ENCODE data around the gene PRSS50. TPM values are rescaled to one million over a fixed set of nuclear protein-coding genes. Genes with fewer than 3 reads are reported as not detected.
"Not testable (repeated sequence)": the region's sequence is repeated elsewhere in the genome, so short reads cannot be mapped to it uniquely, and the experiment has no call there.

PRSS50 gene
- not detected in 2 replicates for total RNA-seq (2012; rRNA removed)

DNA sequence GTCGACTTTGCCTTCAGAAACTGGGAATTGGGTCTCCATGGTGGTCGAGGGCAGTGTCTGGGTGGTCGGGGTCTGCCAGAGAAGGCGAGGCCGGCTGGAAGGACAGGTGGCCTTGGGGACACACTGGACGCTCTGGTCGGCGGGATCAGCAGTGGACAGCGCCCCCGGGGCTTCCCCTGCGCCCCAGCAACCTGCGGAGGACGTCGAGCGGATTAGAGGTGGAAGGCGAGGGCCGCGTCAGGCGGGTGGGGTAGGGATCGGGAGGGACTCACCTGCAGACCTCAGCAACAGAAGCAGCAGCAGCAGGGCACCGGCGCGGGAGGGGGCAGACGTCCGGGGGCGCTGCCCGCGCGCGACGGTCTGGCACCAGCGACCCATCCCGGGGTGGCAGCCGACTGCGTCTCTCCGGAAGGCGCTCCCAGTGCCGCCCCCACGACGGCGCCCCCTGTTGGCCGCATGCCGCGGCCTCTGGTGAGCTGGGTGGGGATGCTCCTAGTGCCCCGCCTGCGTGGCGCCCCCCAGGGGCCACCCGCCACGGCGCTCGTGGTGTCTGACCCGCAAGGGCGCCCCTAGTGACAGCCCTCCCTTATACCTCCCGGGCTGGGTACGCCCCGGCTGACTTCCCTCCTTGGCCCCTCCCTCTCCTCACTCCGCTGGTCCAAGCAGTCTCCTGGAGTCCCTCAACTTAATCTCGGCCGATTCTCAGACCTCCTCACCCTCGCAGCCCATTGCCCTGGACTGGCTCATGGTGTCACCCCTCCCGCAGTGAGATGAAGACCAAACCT, at the start of gene PRSS50:
PRSS50 (minus strand) TSS at position 423 of the 785 bp plus-strand sequence; CDS start at position 378, 45 bp downstream.
- Histone ChIP-seq H3K4me1 (ENCODE audit: control insufficient read depth, insufficient read depth, low read length) (no peaks in the 10 kb centered on the region), H3K9me3 (replicated peaks; ENCODE audit: low read length) (no peaks in the 10 kb centered on the region), H3K4me3 (ENCODE audit: low read length) (no peak within 1 kb of the TSS), H3K36me3 (ENCODE audit: insufficient read depth, low read length) (no peaks in the 10 kb centered on the region), H3K27me3 (ENCODE audit: control insufficient read depth, insufficient read depth, low read length) (peaks cover 53% of the 10 kb centered on the region), H3K9ac (ENCODE audit: low read depth, low read length) (no peak within 1 kb of the TSS), H3K4me2 (ENCODE audit: low read length) (no peak within 1 kb of the TSS)

DNA sequence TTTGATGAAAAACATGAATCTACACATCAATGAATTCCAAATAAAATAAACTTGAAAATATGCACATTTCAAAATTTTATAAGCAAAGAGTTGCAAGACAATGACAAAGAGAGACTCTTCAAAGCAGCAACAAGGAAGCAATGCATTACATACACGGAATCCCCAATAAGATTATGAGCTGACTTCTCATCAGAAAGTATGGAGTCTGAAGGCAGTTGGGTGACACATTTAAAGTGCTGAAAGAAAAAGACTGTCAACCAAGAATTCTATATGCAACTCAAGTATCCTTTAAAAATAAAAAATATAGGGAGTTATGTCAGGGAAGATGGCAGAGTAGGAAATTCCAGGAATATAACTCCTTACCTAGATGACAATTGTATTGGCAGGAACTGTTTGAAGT, 46.5 kb upstream of the PRSS50 start:
- Histone ChIP-seq H3K4me3 (ENCODE audit: low read length) (no peak overlapping the region), H3K9me3 (replicated peaks; ENCODE audit: low read length) (peaks cover 3% of the 10 kb centered on the region), H3K36me3 (ENCODE audit: insufficient read depth, low read length) (no peaks in the 10 kb centered on the region), H3K9ac (ENCODE audit: low read depth, low read length) (no peak overlapping the region), H3K27me3 (ENCODE audit: control insufficient read depth, insufficient read depth, low read length) (no peaks in the 10 kb centered on the region), H3K4me2 (ENCODE audit: low read length) (no peak overlapping the region), H3K4me1 (ENCODE audit: control insufficient read depth, insufficient read depth, low read length) (no peaks in the 10 kb centered on the region)

DNA sequence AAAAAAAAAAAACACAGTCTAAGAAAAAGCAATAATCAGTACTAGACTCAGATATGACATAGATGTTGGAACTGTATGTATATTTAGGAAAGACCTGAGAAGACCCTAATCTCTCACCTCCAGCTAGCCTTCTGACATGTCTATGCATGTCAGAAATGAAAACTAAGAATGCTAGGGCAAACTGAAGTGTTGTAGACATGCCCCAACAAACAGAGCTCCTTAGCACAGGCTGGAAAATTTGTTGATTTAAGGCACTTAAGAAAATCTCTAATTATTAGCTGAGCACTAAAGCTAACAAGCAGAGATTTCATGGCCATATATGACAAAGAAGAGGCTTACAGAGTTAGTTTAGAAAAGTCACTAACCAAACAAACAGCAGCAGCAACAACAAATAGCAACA, 45.5 kb upstream of the PRSS50 start:
- Histone ChIP-seq H3K4me2 (ENCODE audit: low read length) (no peak overlapping the region), H3K9ac (ENCODE audit: low read depth, low read length) (no peak overlapping the region), H3K4me3 (ENCODE audit: low read length) (no peak overlapping the region), H3K36me3 (ENCODE audit: insufficient read depth, low read length) (no peaks in the 10 kb centered on the region), H3K9me3 (replicated peaks; ENCODE audit: low read length) (peaks cover 3% of the 10 kb centered on the region), H3K27me3 (ENCODE audit: control insufficient read depth, insufficient read depth, low read length) (peaks cover 3% of the 10 kb centered on the region), H3K4me1 (ENCODE audit: control insufficient read depth, insufficient read depth, low read length) (no peaks in the 10 kb centered on the region)

DNA sequence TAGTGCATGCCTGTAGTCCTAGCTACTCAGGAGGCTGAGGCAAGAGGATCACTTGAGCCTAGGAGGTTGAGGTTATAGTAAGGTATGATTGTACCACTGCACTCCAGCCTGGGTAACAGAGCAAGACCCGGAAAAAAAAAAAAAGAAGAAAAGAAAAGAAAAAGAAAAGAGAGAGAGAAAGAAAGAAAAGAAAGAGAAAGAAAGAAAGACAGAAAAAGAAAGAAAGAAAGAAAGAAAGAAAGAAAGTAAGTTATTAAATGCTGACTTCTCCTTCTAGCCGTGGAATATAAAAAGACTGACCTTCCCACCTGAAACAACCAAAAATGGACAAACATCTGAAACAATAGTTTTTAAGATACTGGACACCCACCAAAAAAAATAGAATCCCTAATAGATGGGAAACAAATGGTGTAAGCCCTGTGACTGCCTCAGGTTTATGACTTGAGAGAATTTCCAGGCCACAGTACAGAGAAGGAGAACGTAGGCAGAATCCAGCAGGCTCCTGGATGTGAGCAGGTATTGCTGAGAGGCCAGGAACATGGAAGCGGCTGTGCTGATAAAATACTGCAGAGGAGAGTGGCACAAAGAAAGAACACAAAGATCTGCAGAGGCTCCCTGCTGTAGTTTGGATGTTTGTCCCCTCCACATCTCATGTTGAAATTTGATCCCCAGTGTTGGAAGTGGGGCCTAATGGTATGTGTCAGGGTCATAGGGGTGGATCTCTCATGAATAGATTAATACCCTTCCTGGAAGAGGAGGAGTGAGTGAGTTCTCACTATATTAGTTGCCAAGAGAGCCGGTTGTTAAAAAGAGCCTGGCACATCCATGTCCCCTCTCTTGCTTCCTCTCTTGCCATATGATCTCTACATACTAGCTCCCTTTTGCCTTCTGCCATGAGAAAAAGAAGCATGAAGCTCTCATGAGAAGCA, 41.8 kb upstream of the PRSS50 start:
- H3K4me1 ChIP-seq (ENCODE audit: control insufficient read depth, insufficient read depth, low read length), result no peaks in the 10 kb centered on the region
- H3K4me2 ChIP-seq (ENCODE audit: low read length), result no peak overlapping the region
- peaks cover 3% of the 10 kb centered on the region for H3K9me3 ChIP-seq (replicated peaks; ENCODE audit: low read length)
- H3K9ac ChIP-seq (ENCODE audit: low read depth, low read length), result no peak overlapping the region
- no peaks in the 10 kb centered on the region for H3K36me3 ChIP-seq (ENCODE audit: insufficient read depth, low read length)
- H3K4me3 ChIP-seq (ENCODE audit: low read length), result no peak overlapping the region
- H3K27me3 ChIP-seq (ENCODE audit: control insufficient read depth, insufficient read depth, low read length), result peaks cover 10% of the 10 kb centered on the region

DNA sequence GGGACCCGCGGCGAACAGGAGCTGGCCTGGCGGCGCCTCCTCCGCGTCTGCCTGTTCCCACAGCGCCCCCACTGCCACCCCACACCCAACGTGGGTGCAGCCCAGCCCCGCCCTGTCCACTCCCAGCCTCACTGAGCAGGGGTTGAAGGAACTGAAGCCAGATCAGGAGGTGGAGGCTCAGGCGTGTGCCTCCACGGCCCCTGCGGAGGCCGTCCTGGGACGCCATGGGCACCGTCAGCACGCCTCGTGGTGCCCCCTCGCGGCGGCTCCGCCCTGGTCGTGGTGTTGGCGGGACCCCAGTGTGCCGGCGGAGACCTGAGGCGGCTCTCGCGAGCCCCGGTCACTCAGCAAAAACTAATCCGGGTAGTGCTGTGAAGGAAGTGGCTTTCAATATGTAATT, 39.0 kb upstream of the PRSS50 start:
- H3K36me3 ChIP-seq (ENCODE audit: insufficient read depth, low read length), result no peaks in the 10 kb centered on the region
- no peak overlapping the region for H3K4me3 ChIP-seq (ENCODE audit: low read length)
- no peak overlapping the region for H3K9ac ChIP-seq (ENCODE audit: low read depth, low read length)
- H3K9me3 ChIP-seq (replicated peaks; ENCODE audit: low read length), result no peaks in the 10 kb centered on the region
- H3K4me2 ChIP-seq (ENCODE audit: low read length), result no peak overlapping the region
- H3K4me1 ChIP-seq (ENCODE audit: control insufficient read depth, insufficient read depth, low read length), result no peaks in the 10 kb centered on the region
- H3K27me3 ChIP-seq (ENCODE audit: control insufficient read depth, insufficient read depth, low read length), result peaks cover 17% of the 10 kb centered on the region

GRCh38 chr3:46755646-46756045, 38.0 kb upstream of the PRSS50 start:
- no peaks in the 10 kb centered on the region for H3K9me3 ChIP-seq (replicated peaks; ENCODE audit: low read length)
- no peaks in the 10 kb centered on the region for H3K4me1 ChIP-seq (ENCODE audit: control insufficient read depth, insufficient read depth, low read length)
- no peak overlapping the region for H3K4me2 ChIP-seq (ENCODE audit: low read length)
- H3K27me3 ChIP-seq (ENCODE audit: control insufficient read depth, insufficient read depth, low read length), result peaks cover 17% of the 10 kb centered on the region
- no peak overlapping the region for H3K4me3 ChIP-seq (ENCODE audit: low read length)
- no peaks in the 10 kb centered on the region for H3K36me3 ChIP-seq (ENCODE audit: insufficient read depth, low read length)
- no peak overlapping the region for H3K9ac ChIP-seq (ENCODE audit: low read depth, low read length)

- H3K4me1 ChIP-seq (ENCODE audit: control insufficient read depth, insufficient read depth, low read length); H3K36me3 ChIP-seq (ENCODE audit: insufficient read depth, low read length); H3K4me2 ChIP-seq (ENCODE audit: low read length); H3K4me3 ChIP-seq (ENCODE audit: low read length); H3K9ac ChIP-seq (ENCODE audit: low read depth, low read length); H3K9me3 ChIP-seq (replicated peaks; ENCODE audit: low read length): not testable (repeated sequence)
- H3K27me3 ChIP-seq (ENCODE audit: control insufficient read depth, insufficient read depth, low read length), result peaks cover 29% of the 10 kb centered on the region
Observed at GRCh38 chr3:46753127-46753526, 35.5 kb upstream of the PRSS50 start.

GRCh38 chr3:46750555-46751038, 32.9 kb upstream of the PRSS50 start:
- no peaks in the 10 kb centered on the region for H3K9me3 ChIP-seq (replicated peaks; ENCODE audit: low read length)
- no peak overlapping the region for H3K4me3 ChIP-seq (ENCODE audit: low read length)
- H3K9ac ChIP-seq (ENCODE audit: low read depth, low read length), result no peak overlapping the region
- no peaks in the 10 kb centered on the region for H3K4me1 ChIP-seq (ENCODE audit: control insufficient read depth, insufficient read depth, low read length)
- H3K4me2 ChIP-seq (ENCODE audit: low read length), result no peak overlapping the region
- H3K36me3 ChIP-seq (ENCODE audit: insufficient read depth, low read length), result no peaks in the 10 kb centered on the region
- peaks cover 30% of the 10 kb centered on the region for H3K27me3 ChIP-seq (ENCODE audit: control insufficient read depth, insufficient read depth, low read length)

DNA sequence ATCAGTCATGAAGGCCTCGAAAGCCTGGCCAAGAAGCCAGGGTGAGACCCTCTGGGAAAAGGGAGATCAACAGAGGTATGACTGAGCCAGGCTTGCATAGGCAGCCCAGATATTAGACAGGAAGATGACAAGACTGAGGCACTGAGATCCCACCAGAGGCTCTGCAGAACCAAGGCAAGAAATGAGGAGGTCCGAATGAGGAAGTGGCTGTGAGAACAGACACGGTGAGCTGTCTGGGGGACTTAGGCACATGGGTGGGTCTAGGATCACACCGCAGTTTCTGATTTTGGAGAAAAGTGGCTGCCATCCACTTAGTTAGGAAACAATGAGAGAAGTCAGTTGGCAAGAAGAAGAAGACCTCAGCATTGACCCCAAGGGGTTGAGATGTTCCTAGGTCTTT, 31.5 kb upstream of the PRSS50 start:
- H3K36me3 ChIP-seq (ENCODE audit: insufficient read depth, low read length), result no peaks in the 10 kb centered on the region
- no peak overlapping the region for H3K4me3 ChIP-seq (ENCODE audit: low read length)
- H3K9ac ChIP-seq (ENCODE audit: low read depth, low read length), result no peak overlapping the region
- no peak overlapping the region for H3K4me2 ChIP-seq (ENCODE audit: low read length)
- H3K4me1 ChIP-seq (ENCODE audit: control insufficient read depth, insufficient read depth, low read length), result no peaks in the 10 kb centered on the region
- H3K9me3 ChIP-seq (replicated peaks; ENCODE audit: low read length), result no peaks in the 10 kb centered on the region
- H3K27me3 ChIP-seq (ENCODE audit: control insufficient read depth, insufficient read depth, low read length), result peaks cover 30% of the 10 kb centered on the region

DNA sequence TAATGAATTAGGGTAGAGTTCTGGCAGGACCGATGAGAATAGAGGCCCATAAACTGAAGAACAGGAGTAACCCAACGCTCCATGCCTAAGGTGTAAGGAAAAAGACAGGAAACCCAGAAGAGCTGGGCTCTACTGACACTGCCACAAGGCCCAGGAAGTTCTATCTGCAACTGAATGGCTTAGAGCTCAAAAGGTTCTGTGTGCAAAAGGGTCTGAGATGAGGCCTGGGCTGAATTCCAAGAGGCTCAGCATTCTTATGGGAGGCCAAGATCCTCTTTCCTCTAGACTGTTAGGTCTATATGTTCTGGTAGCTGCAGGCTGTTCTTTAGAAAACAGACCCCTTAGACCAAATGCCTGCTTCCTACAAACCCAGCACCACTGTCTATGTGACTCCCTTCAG, 30.5 kb upstream of the PRSS50 start:
- Histone ChIP-seq H3K36me3 (ENCODE audit: insufficient read depth, low read length) (no peaks in the 10 kb centered on the region), H3K27me3 (ENCODE audit: control insufficient read depth, insufficient read depth, low read length) (peaks cover 30% of the 10 kb centered on the region), H3K4me3 (ENCODE audit: low read length) (no peak overlapping the region), H3K4me1 (ENCODE audit: control insufficient read depth, insufficient read depth, low read length) (no peaks in the 10 kb centered on the region), H3K9me3 (replicated peaks; ENCODE audit: low read length) (no peaks in the 10 kb centered on the region), H3K4me2 (ENCODE audit: low read length) (no peak overlapping the region), H3K9ac (ENCODE audit: low read depth, low read length) (no peak overlapping the region)

GRCh38 chr3:46746711-46747110, 29.0 kb upstream of the PRSS50 start:
- peaks cover 23% of the 10 kb centered on the region for H3K27me3 ChIP-seq (ENCODE audit: control insufficient read depth, insufficient read depth, low read length)
- H3K9ac ChIP-seq (ENCODE audit: low read depth, low read length), result no peak overlapping the region
- no peaks in the 10 kb centered on the region for H3K9me3 ChIP-seq (replicated peaks; ENCODE audit: low read length)
- no peaks in the 10 kb centered on the region for H3K4me1 ChIP-seq (ENCODE audit: control insufficient read depth, insufficient read depth, low read length)
- H3K36me3 ChIP-seq (ENCODE audit: insufficient read depth, low read length), result no peaks in the 10 kb centered on the region
- no peak overlapping the region for H3K4me2 ChIP-seq (ENCODE audit: low read length)
- H3K4me3 ChIP-seq (ENCODE audit: low read length), result no peak overlapping the region

Data from skeletal muscle satellite cell (primary cell).